ENCODE results near the gene ARHGAP11A.

The ARHGAP11A gene

GRCh38 chr15:32667321-32667720 is 52.0 kb downstream of the ARHGAP11A start:
- no peak for TF ChIP-seq POLR2AphosphoS5 (IDR thresholded peaks at IDR 0.05; ENCODE audit: borderline replicate concordance, low read depth, low read length)
- TF ChIP-seq FOXP2 (optimal IDR thresholded peaks at IDR 0.05; ENCODE audit: control extremely low read depth, extremely low read length, insufficient read depth) = no peak
- no peak for TF ChIP-seq EZH2 (IDR thresholded peaks at IDR 0.05)
- no peaks in the 10 kb centered on the region for H3K9me3 ChIP-seq (ENCODE audit: low read depth, low read length)
- DNase-seq (ENCODE audit: low read depth, low spot score) = no peak
- H3K27ac ChIP-seq = no peak overlapping the region
- no peak overlapping the region for H3K9ac ChIP-seq (ENCODE audit: insufficient read length)
- H3K36me3 ChIP-seq (ENCODE audit: insufficient read depth, low read length) = no peaks in the 10 kb centered on the region
- no peak overlapping the region for H3K4me3 ChIP-seq

DNA sequence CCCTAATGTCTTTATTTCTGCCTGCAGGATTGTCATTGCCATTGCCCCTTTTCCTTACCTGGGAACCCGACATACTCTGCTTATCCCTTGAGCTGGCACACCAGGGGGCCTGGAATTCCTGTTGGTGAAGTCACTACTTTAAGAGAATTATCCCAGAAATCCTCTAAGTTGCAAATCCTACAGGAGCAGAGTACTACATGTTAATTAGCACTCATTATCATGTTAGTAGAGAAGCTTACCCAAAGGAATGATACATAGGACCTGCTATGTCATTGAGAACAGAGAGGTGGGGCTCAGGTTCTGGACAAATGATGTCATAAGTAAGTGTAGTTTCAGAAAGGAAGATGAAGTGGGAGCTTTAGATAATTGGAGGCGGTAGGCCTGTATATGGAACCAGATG is 53.6 kb downstream of the ARHGAP11A start:
- H3K9ac ChIP-seq (ENCODE audit: insufficient read length) = no peak overlapping the region
- TF ChIP-seq POLR2AphosphoS5 (IDR thresholded peaks at IDR 0.05; ENCODE audit: borderline replicate concordance, low read depth, low read length) = no peak
- TF ChIP-seq FOXP2 (optimal IDR thresholded peaks at IDR 0.05; ENCODE audit: control extremely low read depth, extremely low read length, insufficient read depth) = no peak
- no peak for TF ChIP-seq EZH2 (IDR thresholded peaks at IDR 0.05)
- no peak overlapping the region for H3K4me3 ChIP-seq
- no peak for DNase-seq (ENCODE audit: low read depth, low spot score)
- no peaks in the 10 kb centered on the region for H3K9me3 ChIP-seq (ENCODE audit: low read depth, low read length)
- H3K27ac ChIP-seq = no peak overlapping the region
- H3K36me3 ChIP-seq (ENCODE audit: insufficient read depth, low read length) = no peaks in the 10 kb centered on the region

DNA sequence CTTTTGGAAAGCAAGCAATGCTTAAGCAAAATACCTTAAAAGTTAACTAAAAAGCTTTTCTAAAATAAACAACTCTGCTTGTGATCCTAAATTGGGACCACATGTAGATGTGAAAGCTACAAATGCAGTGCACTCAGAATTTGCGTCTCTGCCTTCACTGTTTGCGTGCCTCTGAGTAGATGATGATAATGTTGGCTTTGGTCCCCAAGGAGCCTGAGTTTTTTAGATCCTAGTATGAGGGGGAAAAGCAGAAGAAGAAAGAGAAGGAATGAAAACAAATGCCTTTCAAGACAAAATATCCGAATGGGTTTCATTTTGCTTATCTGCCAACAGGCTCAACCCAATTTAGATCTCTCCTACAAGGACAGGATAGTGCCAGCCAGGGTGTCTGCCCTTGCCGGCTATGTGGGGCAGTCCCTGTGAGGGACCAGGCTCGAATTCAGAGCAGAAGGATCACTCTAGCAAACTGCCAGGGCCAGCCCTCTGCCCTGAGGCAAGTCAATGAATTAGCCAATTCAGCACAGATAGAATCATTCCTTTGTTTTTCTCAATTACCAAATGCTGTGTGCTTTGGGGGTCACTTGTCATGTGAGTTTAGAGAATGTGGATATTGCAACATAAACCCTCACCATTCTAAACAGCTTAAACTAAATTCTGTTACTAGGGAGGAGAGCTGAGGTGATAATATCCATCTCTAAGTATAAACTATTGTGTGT is 54.8 kb downstream of the ARHGAP11A start:
- Histone ChIP-seq H3K4me3 (no peak overlapping the region), H3K36me3 (ENCODE audit: insufficient read depth, low read length) (no peaks in the 10 kb centered on the region), H3K9ac (ENCODE audit: insufficient read length) (no peak overlapping the region), H3K27ac (no peak overlapping the region), H3K9me3 (ENCODE audit: low read depth, low read length) (no peaks in the 10 kb centered on the region)
- DNase-seq (ENCODE audit: low read depth, low spot score) = no peak
- TF ChIP-seq EZH2 (IDR thresholded peaks at IDR 0.05) = no peak
- TF ChIP-seq FOXP2 (optimal IDR thresholded peaks at IDR 0.05; ENCODE audit: control extremely low read depth, extremely low read length, insufficient read depth) = no peak
- no peak for TF ChIP-seq POLR2AphosphoS5 (IDR thresholded peaks at IDR 0.05; ENCODE audit: borderline replicate concordance, low read depth, low read length)

DNA sequence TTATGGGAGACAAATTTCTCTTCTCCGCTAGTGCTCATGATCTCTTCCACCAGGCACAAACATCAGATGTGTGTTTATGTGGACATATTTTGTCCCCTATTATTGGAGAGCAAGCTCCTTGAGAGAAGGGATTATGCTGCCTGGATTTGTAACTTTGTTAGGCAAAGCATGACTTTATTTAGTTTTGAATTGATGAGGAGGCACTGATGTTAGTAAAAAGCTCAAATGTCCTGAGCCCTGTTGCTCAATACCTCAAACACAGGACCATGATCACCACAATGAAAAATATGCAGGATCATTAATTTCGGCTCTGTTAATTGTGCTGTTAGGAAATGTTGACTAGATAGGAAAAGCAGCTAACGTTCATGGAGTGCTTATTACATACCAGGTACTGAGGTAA is 55.3 kb downstream of the ARHGAP11A start:
- Histone ChIP-seq H3K4me3 (no peak overlapping the region), H3K27ac (no peak overlapping the region), H3K36me3 (ENCODE audit: insufficient read depth, low read length) (no peaks in the 10 kb centered on the region), H3K9me3 (ENCODE audit: low read depth, low read length) (no peaks in the 10 kb centered on the region), H3K9ac (ENCODE audit: insufficient read length) (no peak overlapping the region)
- DNase-seq (ENCODE audit: low read depth, low spot score) = no peak
- TF ChIP-seq EZH2 (IDR thresholded peaks at IDR 0.05) (no peak), POLR2AphosphoS5 (IDR thresholded peaks at IDR 0.05; ENCODE audit: borderline replicate concordance, low read depth, low read length) (no peak), FOXP2 (optimal IDR thresholded peaks at IDR 0.05; ENCODE audit: control extremely low read depth, extremely low read length, insufficient read depth) (no peak)

DNA sequence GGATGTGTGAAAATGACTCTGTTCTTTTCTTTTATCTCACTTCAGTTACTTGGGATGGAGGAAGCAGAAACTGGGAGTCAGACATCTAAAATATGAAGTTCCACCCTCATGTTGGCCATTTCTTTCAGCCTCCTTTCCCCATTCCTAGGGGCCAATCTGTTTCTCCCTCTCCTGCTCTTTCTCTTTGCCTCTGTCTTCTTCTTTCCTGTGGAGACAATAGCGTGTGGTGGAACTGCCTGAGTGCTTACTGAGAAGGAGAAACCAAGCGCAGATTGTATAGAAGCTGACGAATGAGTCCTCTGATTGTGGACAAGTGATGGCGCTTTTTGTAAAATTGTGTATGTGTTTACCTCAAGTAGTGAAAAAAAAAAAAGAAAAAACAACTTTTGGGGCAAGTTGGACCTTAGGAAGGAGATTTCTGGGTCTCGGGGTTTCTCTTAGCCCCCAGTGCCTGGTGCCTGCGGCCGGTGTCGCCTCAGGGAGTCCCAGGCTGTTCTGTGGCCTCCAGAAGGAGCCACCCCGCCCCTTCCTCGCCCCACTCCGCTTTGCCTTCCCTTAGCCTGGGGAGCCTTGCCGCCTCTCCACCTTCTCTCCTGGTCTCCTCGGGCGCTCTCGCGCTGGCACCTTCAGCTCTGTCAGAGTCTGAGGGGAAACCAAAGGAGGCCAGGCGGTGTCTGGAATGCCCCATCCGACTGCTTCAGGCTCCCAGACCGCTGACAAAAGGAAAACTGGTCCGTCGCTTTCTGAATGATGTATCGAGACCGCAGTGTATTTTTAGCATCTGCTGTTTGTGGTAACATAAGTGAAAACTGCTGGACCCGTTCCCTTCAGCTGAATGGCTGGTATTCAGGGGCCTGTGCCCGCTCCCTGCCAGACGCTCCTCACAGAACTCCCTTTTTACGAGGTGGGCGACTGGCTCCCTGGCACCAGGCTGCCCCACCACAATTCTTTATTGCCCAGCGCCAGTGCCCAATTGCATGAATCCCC is 56.3 kb downstream of the ARHGAP11A start:
- DNase-seq (ENCODE audit: low read depth, low spot score) = no peak
- Histone ChIP-seq H3K27ac (no peak overlapping the region), H3K4me3 (no peak overlapping the region), H3K9me3 (ENCODE audit: low read depth, low read length) (no peaks in the 10 kb centered on the region), H3K36me3 (ENCODE audit: insufficient read depth, low read length) (no peaks in the 10 kb centered on the region), H3K9ac (ENCODE audit: insufficient read length) (no peak overlapping the region)
- no peak for TF ChIP-seq POLR2AphosphoS5 (IDR thresholded peaks at IDR 0.05; ENCODE audit: borderline replicate concordance, low read depth, low read length)
- TF ChIP-seq FOXP2 (optimal IDR thresholded peaks at IDR 0.05; ENCODE audit: control extremely low read depth, extremely low read length, insufficient read depth) = no peak
- TF ChIP-seq EZH2 (IDR thresholded peaks at IDR 0.05) = no peak

- H3K36me3 ChIP-seq (ENCODE audit: insufficient read depth, low read length) = no peaks in the 10 kb centered on the region
- no peak overlapping the region for H3K4me3 ChIP-seq
- no peak for DNase-seq (ENCODE audit: low read depth, low spot score)
- H3K9me3 ChIP-seq (ENCODE audit: low read depth, low read length) = no peaks in the 10 kb centered on the region
- TF ChIP-seq EZH2 (IDR thresholded peaks at IDR 0.05) (no peak), POLR2AphosphoS5 (IDR thresholded peaks at IDR 0.05; ENCODE audit: borderline replicate concordance, low read depth, low read length) (no peak), FOXP2 (optimal IDR thresholded peaks at IDR 0.05; ENCODE audit: control extremely low read depth, extremely low read length, insufficient read depth) (no peak)
- H3K9ac ChIP-seq (ENCODE audit: insufficient read length) = no peak overlapping the region
- no peak overlapping the region for H3K27ac ChIP-seq
Observed at GRCh38 chr15:32674681-32675080, 59.4 kb downstream of the ARHGAP11A start.

DNA sequence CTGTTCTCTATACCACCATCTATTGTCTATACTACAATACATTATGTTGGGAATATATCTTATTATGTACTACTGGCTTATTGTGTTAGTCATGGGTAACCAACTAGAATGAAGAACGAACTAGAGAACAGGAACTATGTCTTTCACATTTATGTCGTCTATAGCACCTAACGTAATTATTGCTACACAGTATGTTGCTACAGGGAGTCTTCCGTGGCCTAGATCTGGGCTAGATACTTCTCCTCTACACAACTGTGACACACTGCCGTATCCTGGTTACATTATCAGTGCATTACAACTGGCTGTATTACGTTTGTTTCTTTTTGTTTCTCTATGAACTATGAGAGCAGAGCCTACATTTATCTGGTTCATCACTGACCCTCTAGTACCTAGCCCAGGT is 60.2 kb downstream of the ARHGAP11A start:
- Histone ChIP-seq H3K36me3 (ENCODE audit: insufficient read depth, low read length) (no peaks in the 10 kb centered on the region), H3K9ac (ENCODE audit: insufficient read length) (no peak overlapping the region), H3K4me3 (no peak overlapping the region), H3K9me3 (ENCODE audit: low read depth, low read length) (no peaks in the 10 kb centered on the region), H3K27ac (no peak overlapping the region)
- no peak for TF ChIP-seq EZH2 (IDR thresholded peaks at IDR 0.05)
- no peak for TF ChIP-seq FOXP2 (optimal IDR thresholded peaks at IDR 0.05; ENCODE audit: control extremely low read depth, extremely low read length, insufficient read depth)
- no peak for TF ChIP-seq POLR2AphosphoS5 (IDR thresholded peaks at IDR 0.05; ENCODE audit: borderline replicate concordance, low read depth, low read length)
- no peak for DNase-seq (ENCODE audit: low read depth, low spot score)

- no peaks in the 10 kb centered on the region for H3K9me3 ChIP-seq (ENCODE audit: low read depth, low read length)
- no peak overlapping the region for H3K27ac ChIP-seq
- no peak overlapping the region for H3K4me3 ChIP-seq
- TF ChIP-seq EZH2 (IDR thresholded peaks at IDR 0.05) = no peak
- TF ChIP-seq POLR2AphosphoS5 (IDR thresholded peaks at IDR 0.05; ENCODE audit: borderline replicate concordance, low read depth, low read length) = no peak
- no peak for TF ChIP-seq FOXP2 (optimal IDR thresholded peaks at IDR 0.05; ENCODE audit: control extremely low read depth, extremely low read length, insufficient read depth)
- H3K9ac ChIP-seq (ENCODE audit: insufficient read length) = no peak overlapping the region
- no peaks in the 10 kb centered on the region for H3K36me3 ChIP-seq (ENCODE audit: insufficient read depth, low read length)
- no peak for DNase-seq (ENCODE audit: low read depth, low spot score)
Observed at GRCh38 chr15:32676169-32676568, 60.9 kb downstream of the ARHGAP11A start.
